B cell (primary cell): ENCODE data around the gene DRAXIN.

ENCODE experiments used
- EZH2 ChIP-seq: IDR thresholded peaks from 2 replicates; pipeline ENCODE4 v1.6.1; 2012; ENCODE audit warnings: borderline replicate concordance, low read depth, mild to moderate bottlenecking, moderate library complexity, low read length; ENCODE audit not compliant: insufficient read depth, poor library complexity, severe bottlenecking
- TF ChIP-seq, protein P1 (sequence below): fragments of 200-600 bp; IDR thresholded peaks from one replicate; pipeline ENCODE4 v1.8.0; 2022; ENCODE audit warnings: antibody characterized with exemption, mild to moderate bottlenecking

DNA sequence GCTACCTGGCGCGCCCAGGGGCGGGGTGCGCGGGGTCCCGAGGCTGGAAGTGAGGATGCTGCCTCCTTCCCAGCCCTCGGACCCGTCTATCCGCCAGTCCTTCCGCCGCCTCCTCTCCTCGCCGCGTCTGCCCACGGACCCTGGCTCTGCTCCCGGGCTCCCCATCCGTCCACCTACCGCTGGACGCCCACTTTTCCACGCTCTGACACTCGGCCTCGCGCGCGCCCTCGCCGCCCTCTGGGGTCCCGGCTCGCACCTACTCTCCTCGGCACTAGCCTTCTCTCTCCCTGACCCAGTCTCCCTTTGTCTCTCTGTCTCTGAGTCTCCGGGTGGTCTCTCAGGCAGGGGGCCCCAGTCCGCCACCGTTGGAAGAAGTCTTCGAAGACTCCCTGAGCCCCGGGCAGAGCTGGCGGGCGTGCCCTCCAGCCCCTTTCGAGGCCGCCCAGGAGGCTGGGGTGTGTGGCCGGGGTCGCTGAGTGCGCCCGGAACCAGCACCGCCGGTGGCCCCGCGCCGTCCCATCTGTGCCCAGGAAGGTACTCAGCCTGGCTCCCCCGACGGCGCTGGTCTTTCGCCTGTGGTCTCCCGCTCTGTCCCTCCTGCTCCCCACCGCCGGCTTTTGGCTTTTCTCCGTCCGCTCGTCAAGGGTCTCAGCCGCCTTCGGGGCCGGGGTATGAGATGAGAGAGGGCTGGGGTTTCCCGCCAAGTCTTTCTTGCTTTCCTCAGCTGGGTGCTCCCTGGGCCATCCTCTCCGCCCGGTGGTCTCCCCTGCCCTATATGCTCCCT lies 610 bp downstream of the DRAXIN start:
- TF ChIP-seq, protein P1, sequence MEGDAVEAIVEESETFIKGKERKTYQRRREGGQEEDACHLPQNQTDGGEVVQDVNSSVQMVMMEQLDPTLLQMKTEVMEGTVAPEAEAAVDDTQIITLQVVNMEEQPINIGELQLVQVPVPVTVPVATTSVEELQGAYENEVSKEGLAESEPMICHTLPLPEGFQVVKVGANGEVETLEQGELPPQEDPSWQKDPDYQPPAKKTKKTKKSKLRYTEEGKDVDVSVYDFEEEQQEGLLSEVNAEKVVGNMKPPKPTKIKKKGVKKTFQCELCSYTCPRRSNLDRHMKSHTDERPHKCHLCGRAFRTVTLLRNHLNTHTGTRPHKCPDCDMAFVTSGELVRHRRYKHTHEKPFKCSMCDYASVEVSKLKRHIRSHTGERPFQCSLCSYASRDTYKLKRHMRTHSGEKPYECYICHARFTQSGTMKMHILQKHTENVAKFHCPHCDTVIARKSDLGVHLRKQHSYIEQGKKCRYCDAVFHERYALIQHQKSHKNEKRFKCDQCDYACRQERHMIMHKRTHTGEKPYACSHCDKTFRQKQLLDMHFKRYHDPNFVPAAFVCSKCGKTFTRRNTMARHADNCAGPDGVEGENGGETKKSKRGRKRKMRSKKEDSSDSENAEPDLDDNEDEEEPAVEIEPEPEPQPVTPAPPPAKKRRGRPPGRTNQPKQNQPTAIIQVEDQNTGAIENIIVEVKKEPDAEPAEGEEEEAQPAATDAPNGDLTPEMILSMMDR, result no peak
- no peak for TF ChIP-seq EZH2
